Activated CD8-positive, alpha-beta memory T cell treated with anti-CD3 and anti-CD28 coated beads, Interleukin-2, amount 10 ng/mL, durations not matched to agents 7 days and 5 days (primary cell): Measurements from ENCODE around the gene CLDN11. TPM values are rescaled to one million over a fixed set of nuclear protein-coding genes. Genes with fewer than 3 reads are reported as not detected.

Experiments used
- ATAC-seq: fragments of 150-1000 bp; cut with Tn5 transposase; one replicate; pipeline ENCODE4 v1.10.0; 2021; ENCODE audit warnings: moderate library complexity
- CTCF ChIA-PET: fragments of 350-600 bp; sonication (Branson Sonifier 250); formaldehyde crosslinking; loops from one replicate; lab custom pipeline; 2021; ENCODE audit warnings: antibody characterized with exemption; lab: Charles Lee
- DNase-seq: peaks from one replicate; pipeline ENCODE4 v3.0.0-alpha.2; 2020
- H3K27ac Mint-ChIP-seq: one replicate; pipeline ENCODE4 v1.8.0; 2021; ENCODE audit warnings: mild to moderate bottlenecking, mixed read lengths
- H3K27me3 Mint-ChIP-seq: one replicate; pipeline ENCODE4 v1.8.0; 2021; ENCODE audit warnings: mixed read lengths
- H3K36me3 Mint-ChIP-seq: one replicate; pipeline ENCODE4 v1.8.0; 2021; ENCODE audit warnings: mild to moderate bottlenecking, mixed read lengths
- H3K4me1 Mint-ChIP-seq: one replicate; pipeline ENCODE4 v1.8.0; 2021; ENCODE audit warnings: mixed read lengths
- H3K4me3 Mint-ChIP-seq: one replicate; pipeline ENCODE4 v1.8.0; 2021; ENCODE audit warnings: mild to moderate bottlenecking, moderate library complexity, mixed read lengths
- H3K9me3 Mint-ChIP-seq: one replicate; pipeline ENCODE4 v1.8.0; 2022; ENCODE audit warnings: low read depth, mixed read lengths
- total RNA-seq, 2 experiments: library from RNA; stranded (reverse); gene quantifications; one replicate each; pipeline ENCODE4 v1.2.3, GENCODE V29; 2021

Gene CLDN11
- total RNA-seq = under 1 TPM in 1 of 2 experiments, not detected in 1; 0.16 TPM

DNA sequence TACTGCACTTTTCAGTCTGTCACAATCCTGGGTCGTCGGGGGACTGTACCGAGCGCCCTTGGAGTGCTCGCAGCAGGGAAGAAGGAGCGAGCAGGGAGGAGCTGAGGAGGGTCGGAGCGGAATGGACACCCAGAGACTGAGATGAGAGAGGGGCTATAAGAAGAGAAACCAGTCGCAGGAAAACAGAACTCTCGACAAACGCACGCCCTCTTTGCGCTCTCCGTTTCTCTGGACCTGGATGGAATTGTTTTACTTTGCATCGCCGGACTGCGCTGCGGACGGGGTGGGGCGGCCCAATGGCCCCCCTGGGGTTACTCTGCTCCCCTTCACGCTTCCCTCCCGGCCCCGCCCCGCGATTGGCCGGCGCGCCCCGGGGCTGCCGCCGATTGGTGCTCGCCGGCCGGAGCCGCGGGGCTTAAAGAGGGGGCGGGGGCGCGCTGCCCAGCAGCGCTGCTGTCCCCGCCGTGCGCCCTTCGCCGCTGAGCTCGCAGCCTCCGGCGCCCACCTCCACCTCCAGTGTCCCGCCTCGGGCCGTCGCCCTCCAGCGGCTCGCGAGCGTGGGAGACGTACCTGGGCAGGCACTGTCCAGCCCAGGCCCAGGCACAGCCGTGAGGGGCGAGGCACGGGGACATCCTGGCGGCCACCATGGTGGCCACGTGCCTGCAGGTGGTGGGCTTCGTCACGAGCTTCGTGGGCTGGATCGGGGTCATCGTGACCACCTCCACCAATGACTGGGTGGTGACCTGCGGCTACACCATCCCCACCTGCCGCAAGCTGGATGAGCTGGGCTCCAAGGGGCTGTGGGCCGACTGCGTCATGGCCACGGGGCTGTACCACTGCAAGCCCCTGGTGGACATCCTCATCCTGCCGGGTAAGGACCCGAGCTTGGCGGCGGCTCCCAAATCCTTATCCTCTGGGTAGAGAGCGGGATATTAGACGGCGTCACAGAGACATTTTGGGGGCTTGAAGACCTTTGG is at the start of gene CLDN11:
TSS of gene CLDN11 (plus strand) at position 447 of the 977 bp plus-strand sequence. CDS start at position 646, 199 bp downstream.
- peak; percentile 47 for ATAC-seq
- Mint-ChIP-seq H3K27me3 (peaks cover 50% of the 10 kb centered on the region), H3K4me3 (peak within 1 kb of the TSS; percentile 56), H3K9me3 (no peaks in the 10 kb centered on the region), H3K4me1 (peaks cover 10% of the 10 kb centered on the region), H3K27ac (no peak within 1 kb of the TSS), H3K36me3 (peaks cover 3% of the 10 kb centered on the region)
- CTCF ChIA-PET = interaction anchor here (7.3 kb wide), 1 partner anchor 393 kb away, joined by 83 read pairs; no protein-coding TSS in a partner anchor
- DNase-seq = no peak

GRCh38 chr3:170368921-170369320 is 49.7 kb upstream of the CLDN11 start:
- Mint-ChIP-seq H3K36me3 (peaks cover 14% of the 10 kb centered on the region), H3K4me1 (peaks cover 10% of the 10 kb centered on the region), H3K4me3 (no peak overlapping the region), H3K27ac (no peak overlapping the region), H3K27me3 (no peaks in the 10 kb centered on the region), H3K9me3 (no peaks in the 10 kb centered on the region)
- ATAC-seq (no peak), DNase-seq (no peak)
- CTCF ChIA-PET = interaction anchor here (1.1 kb wide), 2 partner anchors 10 to 180 kb away, joined by 3 read pairs; no protein-coding TSS in a partner anchor

- peaks cover 6% of the 10 kb centered on the region for H3K4me1 Mint-ChIP-seq
- no peaks in the 10 kb centered on the region for H3K9me3 Mint-ChIP-seq
- no peak overlapping the region for H3K27ac Mint-ChIP-seq
- H3K36me3 Mint-ChIP-seq = peaks cover 4% of the 10 kb centered on the region
- DNase-seq (no peak), ATAC-seq (peak; percentile 23)
- no peak overlapping the region for H3K4me3 Mint-ChIP-seq
- CTCF ChIA-PET = no interaction called here
- no peaks in the 10 kb centered on the region for H3K27me3 Mint-ChIP-seq
Measured at GRCh38 chr3:170372190-170372879, 46.3 kb upstream of the CLDN11 start.

- H3K27ac Mint-ChIP-seq = no peak overlapping the region
- no peak for ATAC-seq
Measured at GRCh38 chr3:170383567-170383966, 35.1 kb upstream of the CLDN11 start.

GRCh38 chr3:170386468-170386867 is 32.2 kb upstream of the CLDN11 start:
- no peak for DNase-seq
- no peak overlapping the region for H3K4me3 Mint-ChIP-seq
- peaks cover 23% of the 10 kb centered on the region for H3K36me3 Mint-ChIP-seq
- no peak overlapping the region for H3K27ac Mint-ChIP-seq
- no peaks in the 10 kb centered on the region for H3K27me3 Mint-ChIP-seq
- ATAC-seq = no peak
- no peaks in the 10 kb centered on the region for H3K9me3 Mint-ChIP-seq
- CTCF ChIA-PET = no interaction called here
- no peaks in the 10 kb centered on the region for H3K4me1 Mint-ChIP-seq

More at GRCh38 chr3:170383567-170383966, 35.1 kb upstream of the CLDN11 start:
- no peaks in the 10 kb centered on the region for H3K9me3 Mint-ChIP-seq
- H3K4me3 Mint-ChIP-seq = no peak overlapping the region
- H3K4me1 Mint-ChIP-seq = peaks cover 1% of the 10 kb centered on the region
- no peak for DNase-seq
- peaks cover 26% of the 10 kb centered on the region for H3K36me3 Mint-ChIP-seq
- no peaks in the 10 kb centered on the region for H3K27me3 Mint-ChIP-seq
- CTCF ChIA-PET = interaction anchor here (0.6 kb wide), 1 partner anchor 126 kb away, joined by 4 read pairs; no protein-coding TSS in a partner anchor

DNA sequence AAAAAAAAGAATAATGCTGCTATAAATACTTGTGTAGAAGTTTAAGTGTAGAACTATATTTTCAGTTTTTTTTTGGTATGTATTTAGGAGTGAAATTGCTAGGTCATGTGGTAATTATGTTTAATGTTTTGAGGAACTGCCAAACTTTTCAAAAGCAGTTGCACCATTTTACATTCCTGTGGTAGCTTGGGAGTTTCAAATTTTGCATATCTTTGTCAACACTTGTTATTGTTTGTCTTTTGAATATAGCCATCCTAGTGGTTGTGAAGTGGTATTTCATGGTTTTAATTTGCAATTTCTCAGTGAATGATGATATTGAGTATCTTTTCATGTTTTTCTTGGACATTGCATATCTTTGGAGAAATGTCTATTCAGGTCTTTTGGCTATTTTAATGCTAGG is 30.7 kb upstream of the CLDN11 start:
- peaks cover 22% of the 10 kb centered on the region for H3K36me3 Mint-ChIP-seq
- H3K27ac Mint-ChIP-seq = no peak overlapping the region
- no peaks in the 10 kb centered on the region for H3K9me3 Mint-ChIP-seq
- no peak overlapping the region for H3K4me3 Mint-ChIP-seq
- ATAC-seq (no peak), DNase-seq (no peak)
- H3K4me1 Mint-ChIP-seq = no peaks in the 10 kb centered on the region
- CTCF ChIA-PET = no interaction called here
- H3K27me3 Mint-ChIP-seq = no peaks in the 10 kb centered on the region

DNA sequence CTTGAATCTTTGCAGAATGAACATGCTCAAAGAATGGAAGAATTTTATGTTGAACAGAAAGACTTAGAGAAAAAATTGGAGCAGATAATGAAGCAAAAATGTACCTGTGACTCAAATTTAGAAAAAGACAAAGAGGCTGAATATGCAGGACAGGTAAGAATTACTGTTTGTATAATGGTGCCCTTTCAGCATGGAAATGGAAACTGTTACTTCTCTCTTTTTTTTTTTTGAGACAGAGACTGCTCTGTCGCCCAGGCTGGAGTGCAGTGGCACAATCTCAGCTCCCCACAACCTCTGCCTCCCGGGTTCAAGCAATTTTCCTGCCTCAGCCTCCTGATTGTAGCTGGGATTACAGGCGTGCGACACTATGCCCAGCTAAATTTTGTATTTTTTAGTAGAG is 27.6 kb upstream of the CLDN11 start:
- DNase-seq = no peak
- no peak overlapping the region for H3K27ac Mint-ChIP-seq
- peaks cover 17% of the 10 kb centered on the region for H3K36me3 Mint-ChIP-seq
- no peaks in the 10 kb centered on the region for H3K9me3 Mint-ChIP-seq
- CTCF ChIA-PET = interaction anchor here (1.1 kb wide), 1 partner anchor 23 kb away, joined by 3 read pairs; no protein-coding TSS in a partner anchor
- no peak overlapping the region for H3K4me3 Mint-ChIP-seq
- no peaks in the 10 kb centered on the region for H3K27me3 Mint-ChIP-seq
- no peaks in the 10 kb centered on the region for H3K4me1 Mint-ChIP-seq
- no peak for ATAC-seq

DNA sequence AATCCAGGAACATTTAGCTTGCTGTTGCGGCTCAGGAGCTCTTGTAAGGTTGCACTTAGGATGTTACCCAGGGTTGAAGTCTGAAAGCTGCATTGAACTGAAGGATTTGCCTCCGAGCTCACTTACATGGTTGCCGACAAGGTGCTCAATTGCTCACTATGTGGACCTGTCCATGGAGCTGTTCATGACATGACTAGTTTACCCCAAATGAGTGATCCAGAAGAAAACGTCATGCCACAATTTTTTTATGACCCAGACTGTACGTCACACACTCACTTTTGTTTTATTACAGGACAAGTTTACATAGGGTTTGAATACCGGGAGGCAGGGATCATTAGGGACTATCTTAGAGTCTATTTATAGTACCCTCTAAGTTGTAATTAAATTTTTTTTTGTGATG is 21.0 kb upstream of the CLDN11 start:
- DNase-seq (no peak), ATAC-seq (no peak)
- Mint-ChIP-seq H3K27ac (no peak overlapping the region), H3K9me3 (no peaks in the 10 kb centered on the region), H3K36me3 (peaks cover 2% of the 10 kb centered on the region), H3K27me3 (no peaks in the 10 kb centered on the region), H3K4me3 (no peak overlapping the region), H3K4me1 (no peaks in the 10 kb centered on the region)
- CTCF ChIA-PET = interaction anchor here (1.4 to 1.9 kb wide), 2 partner anchors 13 to 16 kb away, joined by 4 to 7 read pairs; no protein-coding TSS in a partner anchor

DNA sequence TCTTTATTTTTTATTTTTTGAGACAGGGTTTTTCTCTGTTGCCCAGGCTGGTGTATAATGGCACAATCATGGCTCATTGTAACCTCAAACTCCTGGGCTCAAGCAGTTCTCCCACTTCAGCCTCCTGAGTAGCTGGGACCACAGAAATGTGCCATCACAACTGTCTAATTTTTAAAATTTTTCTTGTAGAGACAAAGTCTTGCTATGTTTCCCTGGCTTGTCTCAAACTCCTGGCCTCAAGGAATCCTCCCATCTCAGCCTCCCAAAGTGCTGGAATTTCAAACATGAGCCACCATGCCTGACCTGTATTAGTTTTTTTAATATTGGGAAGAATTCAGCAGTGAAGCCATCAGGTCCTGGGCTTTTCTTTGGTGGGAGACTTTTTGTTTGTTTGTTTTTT is 13.6 kb upstream of the CLDN11 start:
- H3K4me1 Mint-ChIP-seq = no peaks in the 10 kb centered on the region
- H3K9me3 Mint-ChIP-seq = no peaks in the 10 kb centered on the region
- CTCF ChIA-PET = no interaction called here
- no peaks in the 10 kb centered on the region for H3K36me3 Mint-ChIP-seq
- no peak overlapping the region for H3K27ac Mint-ChIP-seq
- ATAC-seq = no peak
- DNase-seq = no peak
- no peaks in the 10 kb centered on the region for H3K27me3 Mint-ChIP-seq
- no peak overlapping the region for H3K4me3 Mint-ChIP-seq

- Mint-ChIP-seq H3K27ac (no peak overlapping the region), H3K4me1 (peaks cover 1% of the 10 kb centered on the region)
Measured at GRCh38 chr3:170410428-170411029, 8.1 kb upstream of the CLDN11 start.

GRCh38 chr3:170413291-170413690 is 5.4 kb upstream of the CLDN11 start:
- Mint-ChIP-seq H3K36me3 (peaks cover 1% of the 10 kb centered on the region), H3K9me3 (no peaks in the 10 kb centered on the region), H3K27ac (no peak overlapping the region), H3K4me1 (peaks cover 4% of the 10 kb centered on the region), H3K4me3 (no peak overlapping the region), H3K27me3 (peaks cover 24% of the 10 kb centered on the region)
- ATAC-seq (no peak), DNase-seq (no peak)
- CTCF ChIA-PET = interaction anchor here (0.8 to 7.3 kb wide), 11 partner anchors 10 to 399 kb away, joined by 3 to 83 read pairs (median 5); no protein-coding TSS in a partner anchor

More at GRCh38 chr3:170410428-170411029, 8.1 kb upstream of the CLDN11 start:
- Mint-ChIP-seq H3K27me3 (peaks cover 4% of the 10 kb centered on the region), H3K36me3 (no peaks in the 10 kb centered on the region), H3K9me3 (no peaks in the 10 kb centered on the region), H3K4me3 (no peak overlapping the region)
- DNase-seq (no peak), ATAC-seq (no peak)
- CTCF ChIA-PET = interaction anchor here (0.7 to 2.2 kb wide), 6 partner anchors 7 to 648 kb away, joined by 3 to 8 read pairs (median 5); no protein-coding TSS in a partner anchor

GRCh38 chr3:170414202-170414663 is 4.4 kb upstream of the CLDN11 start:
- Mint-ChIP-seq H3K4me1 (peaks cover 9% of the 10 kb centered on the region), H3K36me3 (peaks cover 3% of the 10 kb centered on the region), H3K27ac (no peak overlapping the region), H3K4me3 (no peak overlapping the region), H3K27me3 (peaks cover 29% of the 10 kb centered on the region), H3K9me3 (no peaks in the 10 kb centered on the region)
- CTCF ChIA-PET = interaction anchor here (0.6 to 7.3 kb wide), 18 partner anchors 10 to 398 kb away, joined by 3 to 83 read pairs (median 4); no protein-coding TSS in a partner anchor
- ATAC-seq = no peak
- DNase-seq = peak; percentile 54
